ENCODE measurements around the gene KCTD11. TPM values are rescaled to one million over a fixed set of nuclear protein-coding genes. Genes with fewer than 3 reads are reported as not detected.
"Not testable (repeated sequence)": the region's sequence is repeated elsewhere in the genome, so short reads cannot be mapped to it uniquely, and the experiment has no call there.

Gene KCTD11
- total RNA-seq, 1 experiment from 2014 or later = 5.1 TPM

GRCh38 chr17:7367918-7368598, 16.1 kb downstream of the KCTD11 start:
- H3K4me3 Mint-ChIP-seq (ENCODE audit: unreplicated experiment) = no peak overlapping the region
- H3K4me3 ChIP-seq (ENCODE audit: low read depth, low read length) = no peak overlapping the region
- H3K36me3 Mint-ChIP-seq (ENCODE audit: insufficient read depth, unreplicated experiment) = no peaks in the 10 kb centered on the region
- no peak for TF ChIP-seq CTCF (IDR thresholded peaks at IDR 0.05; ENCODE audit: insufficient read depth in 1 of 2, low read depth in 1 of 2, low read length in 1 of 2, severe bottlenecking in 1 of 2, unreplicated experiment in 1 of 2)
- H3K27ac Mint-ChIP-seq (ENCODE audit: unreplicated experiment) = no peak overlapping the region
- BruUV-seq (replicated peaks) = no TSS peak
- intact Hi-C loops (cut with micrococcal nuclease; ENCODE audit: unreplicated experiment) = no loop called here
- H3K4me1 ChIP-seq = no peaks in the 10 kb centered on the region
- POLR2A ChIA-PET = no interaction called here
- no peaks in the 10 kb centered on the region for H3K27me3 ChIP-seq (replicated peaks; ENCODE audit: control insufficient read depth, insufficient read depth, low read length)
- no peak for DNase-seq
- H3K4me1 Mint-ChIP-seq (ENCODE audit: low read depth, unreplicated experiment) = no peaks in the 10 kb centered on the region
- no peaks in the 10 kb centered on the region for H3K36me3 ChIP-seq (ENCODE audit: control insufficient read depth, insufficient read depth, low read length)
- H3K9me3 ChIP-seq = no peaks in the 10 kb centered on the region
- H3K27me3 Mint-ChIP-seq (ENCODE audit: insufficient read depth, unreplicated experiment) = no peaks in the 10 kb centered on the region
- CTCF ChIA-PET = no interaction called here
- H3K9me3 Mint-ChIP-seq (ENCODE audit: unreplicated experiment) = no peaks in the 10 kb centered on the region

- H3K27ac Mint-ChIP-seq (ENCODE audit: unreplicated experiment); H3K27me3 Mint-ChIP-seq (ENCODE audit: insufficient read depth, unreplicated experiment); H3K36me3 ChIP-seq (ENCODE audit: control insufficient read depth, insufficient read depth, low read length); H3K9me3 Mint-ChIP-seq (ENCODE audit: unreplicated experiment); POLR2A ChIA-PET; CTCF ChIA-PET; H3K36me3 Mint-ChIP-seq (ENCODE audit: insufficient read depth, unreplicated experiment); H3K4me1 ChIP-seq; H3K4me3 ChIP-seq (ENCODE audit: low read depth, low read length); intact Hi-C loops (cut with micrococcal nuclease; ENCODE audit: unreplicated experiment); H3K9me3 ChIP-seq; BruUV-seq (replicated peaks); H3K4me1 Mint-ChIP-seq (ENCODE audit: low read depth, unreplicated experiment); DNase-seq; H3K27me3 ChIP-seq (replicated peaks; ENCODE audit: control insufficient read depth, insufficient read depth, low read length); H3K4me3 Mint-ChIP-seq (ENCODE audit: unreplicated experiment): not testable (repeated sequence)
Measured at GRCh38 chr17:7368599-7368994, 16.6 kb downstream of the KCTD11 start.

- H3K4me1 ChIP-seq = no peaks in the 10 kb centered on the region
- no peaks in the 10 kb centered on the region for H3K9me3 ChIP-seq
- Mint-ChIP-seq H3K4me1 (ENCODE audit: low read depth, unreplicated experiment) (no peaks in the 10 kb centered on the region), H3K27ac (ENCODE audit: unreplicated experiment) (no peak overlapping the region), H3K9me3 (ENCODE audit: unreplicated experiment) (no peaks in the 10 kb centered on the region), H3K27me3 (ENCODE audit: insufficient read depth, unreplicated experiment) (no peaks in the 10 kb centered on the region), H3K4me3 (ENCODE audit: unreplicated experiment) (no peak overlapping the region), H3K36me3 (ENCODE audit: insufficient read depth, unreplicated experiment) (no peaks in the 10 kb centered on the region)
- POLR2A ChIA-PET = interaction anchor here (0.6 kb wide), 1 partner anchor 147 kb away, joined by 3 read pairs; no protein-coding TSS in a partner anchor
- H3K36me3 ChIP-seq (ENCODE audit: control insufficient read depth, insufficient read depth, low read length) = no peaks in the 10 kb centered on the region
- TF ChIP-seq CTCF (IDR thresholded peaks at IDR 0.05; ENCODE audit: insufficient read depth in 1 of 2, low read depth in 1 of 2, low read length in 1 of 2, severe bottlenecking in 1 of 2, unreplicated experiment in 1 of 2) = no peak
- no peaks in the 10 kb centered on the region for H3K27me3 ChIP-seq (replicated peaks; ENCODE audit: control insufficient read depth, insufficient read depth, low read length)
- intact Hi-C loops (cut with micrococcal nuclease; ENCODE audit: unreplicated experiment) = no loop called here
- no peak for DNase-seq
- no TSS peak for BruUV-seq (replicated peaks)
- CTCF ChIA-PET = no interaction called here
- no peak overlapping the region for H3K4me3 ChIP-seq (ENCODE audit: low read depth, low read length)
Measured at GRCh38 chr17:7369825-7370224, 17.9 kb downstream of the KCTD11 start.

Data from Caco-2 (cell line).